ENCODE results near the gene ISL2.

ISL2 gene

GRCh38 chr15:76327191-76328105, 9.1 kb upstream of the ISL2 start:
- no peak overlapping the region for H3K4me3 ChIP-seq (ENCODE audit: low read depth, low read length)
- DNase-seq (ENCODE audit: low read depth) = no peak
- TF ChIP-seq CTCF (IDR thresholded peaks at IDR 0.05; ENCODE audit: insufficient read depth, low read depth, low read length, missing control alignments) = no peak

GRCh38 chr15:76328106-76328696, 8.4 kb upstream of the ISL2 start:
- no peak for TF ChIP-seq CTCF (IDR thresholded peaks at IDR 0.05; ENCODE audit: insufficient read depth, low read depth, low read length, missing control alignments)
- no peak overlapping the region for H3K4me3 ChIP-seq (ENCODE audit: low read depth, low read length)
- DNase-seq (ENCODE audit: low read depth) = no peak

GRCh38 chr15:76328958-76329357, 7.6 kb upstream of the ISL2 start:
- TF ChIP-seq CTCF (IDR thresholded peaks at IDR 0.05; ENCODE audit: insufficient read depth, low read depth, low read length, missing control alignments) = no peak
- DNase-seq (ENCODE audit: low read depth) = no peak
- H3K4me3 ChIP-seq (ENCODE audit: low read depth, low read length) = no peak overlapping the region

- DNase-seq (ENCODE audit: low read depth) = no peak
- no peak overlapping the region for H3K4me3 ChIP-seq (ENCODE audit: low read depth, low read length)
- peak; percentile 18 for TF ChIP-seq CTCF (IDR thresholded peaks at IDR 0.05; ENCODE audit: insufficient read depth, low read depth, low read length, missing control alignments)
Measured at GRCh38 chr15:76330080-76330680, 6.4 kb upstream of the ISL2 start.

GRCh38 chr15:76332796-76333195, 3.8 kb upstream of the ISL2 start:
- TF ChIP-seq CTCF (IDR thresholded peaks at IDR 0.05; ENCODE audit: insufficient read depth, low read depth, low read length, missing control alignments) = no peak

GRCh38 chr15:76333309-76333708, 3.3 kb upstream of the ISL2 start:
- TF ChIP-seq CTCF (IDR thresholded peaks at IDR 0.05; ENCODE audit: insufficient read depth, low read depth, low read length, missing control alignments) = no peak
- H3K4me3 ChIP-seq (ENCODE audit: low read depth, low read length) = no peak overlapping the region
- DNase-seq (ENCODE audit: low read depth) = no peak

More at GRCh38 chr15:76332796-76333195, 3.8 kb upstream of the ISL2 start:
- DNase-seq (ENCODE audit: low read depth) = no peak
- no peak overlapping the region for H3K4me3 ChIP-seq (ENCODE audit: low read depth, low read length)
